HepG2 (cell line): Measurements from ENCODE around the gene TIMM10. TPM values are rescaled to one million over a fixed set of nuclear protein-coding genes. Genes with fewer than 3 reads are reported as not detected.

ENCODE experiments used
- ATF1 ChIP-seq: IDR thresholded peaks from 2 replicates; pipeline ENCODE4 v1.6.1; 2016; ENCODE audit warnings: mild to moderate bottlenecking, control low read depth
- ATF6 ChIP-seq: sonication (generic); formaldehyde crosslinking; conservative IDR thresholded peaks from 2 replicates; pipeline ENCODE4 v1.4.0; 2020; ENCODE audit warnings: missing genetic modification reagents
- ATF7 ChIP-seq, 2 experiments: fragments of 450-650 bp in 1 of 2; sonication (generic) in 1 of 2; formaldehyde crosslinking in 1 of 2; IDR thresholded peaks; 2 replicates each; pipeline versions ENCODE4 v1.4.0 to v1.6.1; 2016 to 2020; ENCODE audit warnings: antibody characterized with exemption in 1 of 2, mild to moderate bottlenecking in 1 of 2, missing genetic modification reagents in 1 of 2
- ATM ChIP-seq: fragments of 450-650 bp; IDR thresholded peaks from 2 replicates; pipeline ENCODE4 v1.7.1; 2017; ENCODE audit warnings: mild to moderate bottlenecking, borderline replicate concordance
- FOSL2 ChIP-seq: sonication (generic); formaldehyde crosslinking; IDR thresholded peaks from 2 replicates; pipeline ENCODE4 v1.4.0; 2020; ENCODE audit warnings: missing genetic modification reagents
- GABPB1 ChIP-seq: IDR thresholded peaks from 2 replicates; pipeline ENCODE4 v1.6.1; 2016; ENCODE audit warnings: mild to moderate bottlenecking, missing genetic modification reagents, moderate library complexity, missing compliant biosample characterization
- GATAD1 ChIP-seq: IDR thresholded peaks from 2 replicates; pipeline ENCODE4 v1.6.1; 2016; ENCODE audit warnings: missing genetic modification reagents, missing compliant biosample characterization
- GLI4 ChIP-seq: sonication (generic); formaldehyde crosslinking; IDR thresholded peaks from 2 replicates; pipeline ENCODE4 v1.5.1; 2020; ENCODE audit warnings: missing genetic modification reagents, mild to moderate bottlenecking, moderate library complexity, borderline replicate concordance
- GTF2F1 ChIP-seq: fragments of 150-350 bp; IDR thresholded peaks from 2 replicates; pipeline ENCODE4 v1.6.1; 2014; ENCODE audit warnings: low read length
- JUNB ChIP-seq: sonication (generic); formaldehyde crosslinking; IDR thresholded peaks from 2 replicates; pipeline ENCODE4 v1.8.0; 2022; ENCODE audit warnings: missing genetic modification reagents, mild to moderate bottlenecking, borderline replicate concordance
- MIER3 ChIP-seq: IDR thresholded peaks from 2 replicates; pipeline ENCODE4 v1.6.1; 2016; ENCODE audit warnings: missing compliant biosample characterization, borderline replicate concordance
- PHF20 ChIP-seq: sonication (generic); formaldehyde crosslinking; IDR thresholded peaks from 2 replicates; pipeline ENCODE4 v1.5.0; 2020; ENCODE audit warnings: mild to moderate bottlenecking, missing genetic modification reagents
- RBM39 ChIP-seq: fragments of 200-400 bp; formaldehyde crosslinking; IDR thresholded peaks from one replicate; pipeline ENCODE4 v1.6.1; 2018; ENCODE audit warnings: antibody characterized with exemption, mild to moderate bottlenecking, low read depth, low read length; ENCODE audit not compliant: poor library complexity, severe bottlenecking
- ZFP62 ChIP-seq: sonication (generic); formaldehyde crosslinking; IDR thresholded peaks from 2 replicates; pipeline ENCODE4 v1.4.0; 2020; ENCODE audit warnings: missing genetic modification reagents
- ZNF138 ChIP-seq: sonication (generic); formaldehyde crosslinking; IDR thresholded peaks from 2 replicates; pipeline ENCODE4 v1.5.0; 2020; ENCODE audit warnings: mild to moderate bottlenecking, low read depth, missing genetic modification reagents
- ZNF407 ChIP-seq: sonication (generic); formaldehyde crosslinking; IDR thresholded peaks from one replicate; pipeline ENCODE4 v1.5.1; 2020; ENCODE audit warnings: mild to moderate bottlenecking, missing genetic modification reagents; ENCODE audit errors: not compliant biosample characterization
- ZNF562 ChIP-seq: sonication (generic); formaldehyde crosslinking; IDR thresholded peaks from 2 replicates; pipeline ENCODE4 v1.8.0; 2022; ENCODE audit warnings: missing genetic modification reagents, borderline replicate concordance
- ZNF629 ChIP-seq: sonication (generic); formaldehyde crosslinking; conservative IDR thresholded peaks from 2 replicates; pipeline ENCODE4 v1.5.0; 2020; ENCODE audit warnings: missing genetic modification reagents
- polyA plus RNA-seq, 8 experiments: library from polyadenylated mRNA; depleted of rRNA in 3 of 8; stranded (reverse) in 7 of 8; unstranded in 1 of 8; fragments of >200 nt; fragmentation: Illumina TruSeq in 4 of 8; extraction: Trizol in 4 of 8; gene quantifications; 2 replicates each; pipeline versions ENCODE4 v1.2.1 to v1.2.3, GENCODE V29; 2011 to 2016; ENCODE audit warnings: low read depth in 4 of 8, missing spikeins in 1 of 8, mixed read lengths in 1 of 8; ENCODE audit not compliant: insufficient read depth in 1 of 8
- total RNA-seq, 5 experiments: library from RNA; depleted of rRNA; stranded (reverse); fragments of >200 nt; fragmentation: Illumina TruSeq; extraction: Trizol; gene quantifications; 2 replicates each; pipeline ENCODE4 v1.2.3, GENCODE V29; 2016; ENCODE audit warnings: low read depth in 1 of 5
- TF ChIP-seq, protein P1 (sequence below): sonication (generic); formaldehyde crosslinking; IDR thresholded peaks from 2 replicates; pipeline ENCODE4 v1.5.1; 2020; ENCODE audit warnings: missing genetic modification reagents, mild to moderate bottlenecking, borderline replicate concordance

TIMM10 gene
- total and polyA plus RNA-seq, 2 of the 13 experiments (the other 11 are each of a cell fraction or from before 2014, with no cell fraction given): 67.8 to 82.2 TPM

- TF ChIP-seq JUNB (CRISPR knock-in tag): no peak
- no peak for TF ChIP-seq MIER3 (CRISPR knock-in tag)
- TF ChIP-seq ZNF629: no peak
- TF ChIP-seq ATF7 (IDR thresholded peaks at IDR 0.05): no peak
- no peak for TF ChIP-seq ATF7 (CRISPR knock-in tag; IDR thresholded peaks at IDR 0.05)
- peak; percentile 73; the same call in 1 of the 2 replicates for TF ChIP-seq GLI4
- no peak for TF ChIP-seq ATM
- TF ChIP-seq PHF20: peak; percentile 19; the same call in 1 of the 2 replicates
- TF ChIP-seq RBM39: peak; percentile 25
- no peak for TF ChIP-seq ZNF562 (CRISPR knock-in tag)
- TF ChIP-seq ATF1 (CRISPR knock-in tag): no peak
- TF ChIP-seq, protein P1, sequence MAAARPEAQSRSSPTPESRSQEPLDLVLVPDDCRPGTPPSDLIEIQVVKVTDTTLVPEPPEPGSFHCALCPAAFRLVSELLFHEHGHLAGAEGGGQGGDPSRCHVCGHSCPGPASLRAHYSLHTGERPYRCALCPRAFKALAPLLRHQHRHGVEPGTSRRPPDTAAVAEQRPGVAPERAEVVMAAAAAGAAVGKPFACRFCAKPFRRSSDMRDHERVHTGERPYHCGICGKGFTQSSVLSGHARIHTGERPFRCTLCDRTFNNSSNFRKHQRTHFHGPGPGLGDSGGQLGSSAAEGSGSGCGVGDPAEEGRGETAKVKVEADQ: no peak
- no peak for TF ChIP-seq ZFP62
- no peak for TF ChIP-seq GTF2F1
- TF ChIP-seq GABPB1: peak; percentile 65; the same call in 1 of the 2 replicates
- TF ChIP-seq GATAD1: no peak
- no peak for TF ChIP-seq ZNF138 (CRISPR knock-in tag)
- TF ChIP-seq ATF6 (CRISPR knock-in tag): no peak
- TF ChIP-seq ZNF407 (CRISPR knock-in tag): no peak
- 0 out of 2 replicates have a peak, but pooled peaks have one; percentile 11 for TF ChIP-seq FOSL2
These were observed 37.2 kb upstream of the TIMM10 start, which contains the start of gene UBE2L6 (continued) for GRCh38 chr11:57567515-57568329.
